Mucosa of descending colon (tissue), 3 donors: ENCODE results near the gene TMEM253. TPM values are rescaled to one million over a fixed set of nuclear protein-coding genes. Genes with fewer than 3 reads are reported as not detected.
A peak's percentile ranks its signal among the peaks of the same experiment; 100 is the strongest.

Source experiments
- ATAC-seq: fragments of 200-7000 bp; cut with Tn5 transposase; one replicate; pipeline ENCODE4 v1.9.1; 2020; ENCODE audit warnings: mild to moderate bottlenecking, moderate library complexity
- DNase-seq, 3 donors: peaks; one replicate each; pipeline ENCODE4 v3.0.0-alpha.2; 2020
- H3K36me3 ChIP-seq: fragments of 200-600 bp; one replicate; pipeline ENCODE4 v1.8.0; 2021; ENCODE audit warnings: low read depth, mild to moderate bottlenecking
- H3K4me1 ChIP-seq: fragments of 200-600 bp; one replicate; pipeline ENCODE4 v1.8.0; 2021; ENCODE audit warnings: low read depth, mild to moderate bottlenecking
- H3K4me3 ChIP-seq: fragments of 200-600 bp; one replicate; pipeline ENCODE4 v1.8.0; 2021; ENCODE audit warnings: mild to moderate bottlenecking
- H3K9me3 ChIP-seq: fragments of 200-600 bp; one replicate; pipeline ENCODE4 v1.8.0; 2021; ENCODE audit warnings: mild to moderate bottlenecking
- intact Hi-C, 2 donors: fragments of 100-400 bp; cut with DNase I in 1 of 2; cut with micrococcal nuclease in 1 of 2; formaldehyde crosslinking; loops; one replicate each; pipeline versions ENCODE4 v1.11.0 to v1.11.1; 2022; cut with DNase I, micrococcal nuclease
- total RNA-seq, 3 donors: library from RNA; stranded (reverse); fragmentation: NEBNext Ultra II Directional in 2 of 3; extraction: Animal tissue kit (Norgen Biotek cat#: 25700) in 2 of 3; gene quantifications; one replicate each; pipeline versions ENCODE4 v1.2.1 to v1.2.4, GENCODE V29; 2021 to 2023
- TF ChIP-seq, protein P1 (sequence below): fragments of 200-600 bp; IDR thresholded peaks from one replicate; pipeline ENCODE4 v1.8.0; 2022; ENCODE audit warnings: antibody characterized with exemption, mild to moderate bottlenecking
- donor health status: DM: no; HTN: no; CAD: no; lungs with moderate emphysema.
- donor health status: DM: no; HTN: no; CAD: no.
- donor health status: DM: no; HTN: yes; CAD: no.

TMEM253 gene
- total RNA-seq, 3 donors from 2014 or later, result 20.2 to 46.0 (median 43.9) TPM

DNA sequence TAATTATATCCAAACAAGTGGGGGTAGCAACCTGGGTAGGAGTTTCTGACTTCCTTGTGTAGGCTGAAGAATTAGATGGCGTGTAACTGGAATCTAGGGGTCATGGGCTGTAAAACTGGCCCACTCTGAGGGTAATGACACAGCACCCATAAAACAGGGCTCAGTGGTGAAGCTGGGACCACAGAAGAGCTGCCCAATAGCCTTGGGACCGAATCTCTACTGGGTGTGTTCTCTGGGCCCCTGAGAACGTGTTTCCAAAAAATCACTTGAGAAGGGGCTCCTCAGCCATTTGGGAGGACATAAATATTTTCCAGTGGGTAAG lies 39.6 kb upstream of the TMEM253 start:
- TF ChIP-seq, protein P1, sequence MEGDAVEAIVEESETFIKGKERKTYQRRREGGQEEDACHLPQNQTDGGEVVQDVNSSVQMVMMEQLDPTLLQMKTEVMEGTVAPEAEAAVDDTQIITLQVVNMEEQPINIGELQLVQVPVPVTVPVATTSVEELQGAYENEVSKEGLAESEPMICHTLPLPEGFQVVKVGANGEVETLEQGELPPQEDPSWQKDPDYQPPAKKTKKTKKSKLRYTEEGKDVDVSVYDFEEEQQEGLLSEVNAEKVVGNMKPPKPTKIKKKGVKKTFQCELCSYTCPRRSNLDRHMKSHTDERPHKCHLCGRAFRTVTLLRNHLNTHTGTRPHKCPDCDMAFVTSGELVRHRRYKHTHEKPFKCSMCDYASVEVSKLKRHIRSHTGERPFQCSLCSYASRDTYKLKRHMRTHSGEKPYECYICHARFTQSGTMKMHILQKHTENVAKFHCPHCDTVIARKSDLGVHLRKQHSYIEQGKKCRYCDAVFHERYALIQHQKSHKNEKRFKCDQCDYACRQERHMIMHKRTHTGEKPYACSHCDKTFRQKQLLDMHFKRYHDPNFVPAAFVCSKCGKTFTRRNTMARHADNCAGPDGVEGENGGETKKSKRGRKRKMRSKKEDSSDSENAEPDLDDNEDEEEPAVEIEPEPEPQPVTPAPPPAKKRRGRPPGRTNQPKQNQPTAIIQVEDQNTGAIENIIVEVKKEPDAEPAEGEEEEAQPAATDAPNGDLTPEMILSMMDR, result no peak
- DNase-seq (no peak), ATAC-seq (no peak)
- Histone ChIP-seq H3K9me3 (no peaks in the 10 kb centered on the region), H3K36me3 (no peaks in the 10 kb centered on the region), H3K4me1 (peaks cover 3% of the 10 kb centered on the region), H3K4me3 (no peak overlapping the region)
- intact Hi-C loops, result no loop called here

DNA sequence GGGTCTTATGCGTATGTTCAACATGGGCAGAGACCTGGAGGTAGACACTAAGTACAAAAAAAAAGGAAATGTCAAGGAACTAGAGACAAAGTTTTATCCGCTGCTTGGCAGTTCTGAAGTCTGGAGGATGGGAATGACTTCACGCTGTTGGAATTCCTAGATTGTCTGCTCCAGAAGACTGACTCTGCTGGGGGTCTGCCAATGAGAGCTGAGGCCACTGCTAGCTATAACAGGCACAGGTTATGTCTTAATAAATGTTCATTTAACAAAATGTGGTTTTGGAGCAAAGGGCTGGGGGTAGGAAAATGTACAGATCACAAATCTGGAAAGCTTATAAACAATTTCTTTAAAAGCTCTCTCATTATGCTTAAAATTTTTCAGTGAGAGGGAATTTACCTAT lies 37.4 kb upstream of the TMEM253 start:
- no peak overlapping the region for H3K4me3 ChIP-seq
- intact Hi-C loops, result no loop called here
- no peak for ATAC-seq
- TF ChIP-seq, protein P1, result no peak
- H3K36me3 ChIP-seq, result no peaks in the 10 kb centered on the region
- DNase-seq, result no peak
- H3K4me1 ChIP-seq, result peaks cover 1% of the 10 kb centered on the region
- H3K9me3 ChIP-seq, result no peaks in the 10 kb centered on the region

DNA sequence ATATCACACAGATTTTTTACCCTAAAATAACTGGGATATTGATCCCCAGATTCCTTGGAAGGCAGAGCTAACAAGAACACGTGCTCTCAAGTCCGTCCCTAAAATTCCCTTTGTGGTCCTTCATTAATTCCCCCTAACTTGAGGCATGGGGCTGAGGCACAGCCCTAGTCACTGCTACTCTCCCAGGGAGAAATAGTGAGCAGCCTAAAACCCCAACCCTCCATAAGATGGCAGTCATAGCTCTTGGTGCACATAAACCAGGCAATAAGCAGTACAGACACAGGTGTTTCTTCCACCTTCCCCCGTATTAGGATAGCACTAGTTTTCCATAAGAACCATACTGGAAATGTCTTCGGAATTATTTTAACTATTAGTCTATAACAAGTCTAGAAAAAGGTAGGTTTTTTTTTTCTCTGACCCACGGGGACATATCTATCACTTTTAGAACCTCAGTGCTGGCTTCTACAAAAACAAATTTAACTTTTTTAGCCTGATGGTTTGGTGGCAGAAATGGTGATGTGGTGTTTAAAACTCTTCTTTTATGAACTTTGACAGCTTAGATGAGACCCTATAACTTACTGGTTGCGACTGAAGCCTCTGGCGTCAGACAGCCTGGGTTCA lies 33.9 kb upstream of the TMEM253 start:
- peak in 1 of 3 donors; percentile 28 for DNase-seq
- intact Hi-C loops, result no loop called here
- no peak overlapping the region for H3K4me3 ChIP-seq
- no peaks in the 10 kb centered on the region for H3K9me3 ChIP-seq
- TF ChIP-seq, protein P1, result no peak
- no peak for ATAC-seq
- no peaks in the 10 kb centered on the region for H3K36me3 ChIP-seq
- peaks cover 21% of the 10 kb centered on the region for H3K4me1 ChIP-seq

DNA sequence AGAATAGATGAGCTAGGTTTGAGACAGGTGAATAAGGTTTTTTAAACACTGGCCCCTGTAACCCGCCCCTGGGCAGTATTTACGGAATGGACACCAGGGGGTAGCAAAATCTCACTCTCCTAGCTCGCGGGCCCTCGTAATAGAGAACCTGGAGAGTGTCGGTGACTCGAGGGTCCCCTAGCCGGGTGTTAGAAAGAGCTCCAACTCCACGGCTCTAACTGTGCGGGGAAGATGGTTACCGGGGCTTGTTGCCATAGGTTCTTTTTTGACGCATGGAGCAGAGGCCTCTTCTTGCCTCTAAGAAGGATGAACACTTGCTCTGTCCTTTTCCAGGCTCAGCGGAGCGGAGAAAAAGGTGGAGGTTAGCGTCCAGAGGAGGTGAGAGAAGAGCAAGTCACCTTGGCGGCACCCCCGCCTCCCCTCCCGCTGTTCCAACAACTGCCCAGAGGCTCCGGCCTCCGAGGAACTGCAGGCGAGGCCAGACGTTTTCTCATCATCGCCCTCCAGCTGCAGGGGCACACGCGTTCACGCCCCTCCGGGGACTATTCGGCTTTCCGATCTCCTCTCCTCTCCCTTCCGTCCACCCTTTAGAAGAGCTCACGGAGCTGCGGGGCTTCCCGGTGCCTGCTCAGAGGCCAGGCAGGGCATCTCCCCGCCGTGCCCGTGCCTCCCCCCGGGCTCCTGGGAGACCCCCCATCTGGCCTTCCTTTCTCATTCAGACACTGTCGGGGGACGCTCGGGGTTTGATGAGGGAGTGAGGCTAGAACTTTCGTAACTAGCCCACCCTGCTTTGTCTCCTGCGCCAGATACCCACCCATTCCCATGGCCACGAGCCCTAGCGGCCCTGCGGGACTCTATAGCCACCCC lies 32.1 kb upstream of the TMEM253 start:
- H3K9me3 ChIP-seq, result no peaks in the 10 kb centered on the region
- DNase-seq (peak in 2 of 3 donors; percentile 58 to 70), ATAC-seq (peak; percentile 24)
- no peaks in the 10 kb centered on the region for H3K36me3 ChIP-seq
- H3K4me3 ChIP-seq, result no peak overlapping the region
- TF ChIP-seq, protein P1, result peak; percentile 13
- peaks cover 29% of the 10 kb centered on the region for H3K4me1 ChIP-seq
- intact Hi-C loops, result loop anchor here in 1 of 2 donors (2.0 kb wide), 1 partner anchor 36 kb away; no protein-coding TSS in a partner anchor

DNA sequence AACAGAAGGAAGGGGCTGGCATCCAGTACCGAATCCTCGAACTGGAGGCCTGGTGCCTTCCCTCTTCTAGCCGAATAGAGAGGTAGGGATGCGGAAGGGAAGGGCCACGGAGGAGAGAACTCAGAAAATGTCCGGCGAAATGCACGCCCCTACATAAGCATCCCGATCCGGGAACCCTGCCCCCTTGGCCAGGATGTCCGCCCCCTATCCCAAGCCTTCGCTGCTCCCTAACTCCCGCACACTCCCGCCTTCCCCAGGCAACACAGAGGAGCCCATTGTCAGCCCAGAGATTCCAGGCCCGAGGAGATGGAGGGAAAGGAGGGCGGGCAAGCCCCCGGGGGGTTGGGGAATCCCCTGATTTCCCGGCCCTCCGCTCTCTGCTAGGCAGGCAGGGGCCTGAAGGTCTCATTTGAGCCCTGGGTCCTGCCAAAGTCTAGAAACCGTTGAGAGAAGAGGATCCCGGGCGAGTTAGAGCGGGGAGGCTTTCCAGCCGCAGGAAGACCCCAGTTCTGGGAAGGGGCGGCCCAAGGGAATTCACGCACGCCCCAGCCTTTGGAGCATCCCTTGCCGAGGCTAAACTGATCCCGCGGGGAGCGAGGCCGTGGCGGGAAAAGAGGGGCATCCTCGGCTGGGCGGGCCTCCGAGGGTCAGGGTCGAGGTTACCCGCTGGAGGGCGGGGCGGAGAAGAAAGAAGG lies 31.3 kb upstream of the TMEM253 start:
- Histone ChIP-seq H3K4me1 (peaks cover 29% of the 10 kb centered on the region), H3K4me3 (peak overlapping the region; percentile 48), H3K9me3 (no peaks in the 10 kb centered on the region), H3K36me3 (no peaks in the 10 kb centered on the region)
- DNase-seq (peak in 2 of 3 donors; percentile 40 to 58), ATAC-seq (no peak)
- intact Hi-C loops, result loop anchor here in 1 of 2 donors (2.0 kb wide), 1 partner anchor 35 kb away; no protein-coding TSS in a partner anchor
- TF ChIP-seq, protein P1, result no peak
